Upper lobe of left lung (tissue), 4 donors: Measurements from ENCODE around the gene TRDMT1.

Experiments
- CTCF ChIP-seq, 6 experiments: fragments of 450-650 bp in 4 of 6; fragments of 200-600 bp in 2 of 6; sonication (generic) in 2 of 6; IDR thresholded peaks; one replicate each; pipeline ENCODE4 v1.5.1; 2016 to 2019; ENCODE audit warnings: antibody characterized with exemption in 6 of 6
- EP300 ChIP-seq, 4 donors: sonication (generic); formaldehyde crosslinking; IDR thresholded peaks; one replicate each; pipeline ENCODE4 v1.5.1; 2017; ENCODE audit warnings: antibody characterized with exemption in 4 of 4, control low read depth in 2 of 4
- POLR2A ChIP-seq, 4 donors: fragments of 450-650 bp; IDR thresholded peaks; one replicate each; pipeline ENCODE4 v1.5.1; 2016 to 2017; ENCODE audit warnings: antibody characterized with exemption in 4 of 4, mild to moderate bottlenecking in 2 of 4
- POLR2AphosphoS5 ChIP-seq, 2 donors: sonication (generic); formaldehyde crosslinking; IDR thresholded peaks; one replicate each; pipeline ENCODE4 v1.5.1; 2017; ENCODE audit warnings: antibody characterized with exemption in 2 of 2

DNA sequence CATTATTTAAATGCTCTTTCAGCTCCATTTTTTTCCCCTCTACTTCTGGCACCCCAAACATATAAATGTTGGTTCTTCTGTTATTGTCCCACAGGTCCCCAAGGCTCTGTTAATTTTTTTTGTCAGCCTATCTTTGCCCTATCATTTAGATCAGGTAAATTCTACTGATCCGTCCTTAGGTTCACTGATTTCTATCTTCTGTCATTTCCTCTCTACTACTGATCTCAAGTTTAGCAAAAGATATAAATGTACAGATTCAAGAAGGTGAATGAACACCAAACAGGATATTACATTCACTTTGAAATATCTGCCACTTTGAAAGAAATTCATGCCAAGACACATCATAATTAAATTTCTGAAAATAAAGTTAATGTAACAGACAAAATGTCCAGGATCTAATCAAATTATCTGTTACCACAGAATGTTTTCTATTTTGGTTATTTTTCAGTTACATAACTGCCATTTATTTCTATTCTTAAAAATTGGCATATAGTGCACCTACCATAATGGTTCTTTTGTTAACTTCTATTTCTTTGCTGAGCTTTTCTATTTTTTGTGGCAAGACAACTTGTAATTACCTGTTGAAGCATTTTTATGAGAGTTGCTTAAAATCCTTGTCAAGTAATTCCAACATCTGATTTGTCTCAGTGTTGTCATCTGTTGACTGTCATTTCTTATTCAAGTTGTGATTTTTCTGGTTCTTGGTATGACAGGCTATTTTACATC, 59.8 kb downstream of the TRDMT1 start:
- TF ChIP-seq POLR2A (IDR thresholded peaks at IDR 0.05) (no peak), POLR2AphosphoS5 (IDR thresholded peaks at IDR 0.05) (no peak), CTCF (IDR thresholded peaks at IDR 0.05) (no peak), EP300 (IDR thresholded peaks at IDR 0.05) (no peak)
